Gastrocnemius medialis (tissue), 4 donors: Measurements from ENCODE around the gene COL23A1.
"Not testable (repeated sequence)": the region's sequence is repeated elsewhere in the genome, so short reads cannot be mapped to it uniquely, and the experiment has no call there.

Source experiments
- POLR2A ChIP-seq, 2 donors: fragments of 450-650 bp; IDR thresholded peaks; one replicate each; pipeline ENCODE4 v1.6.1; 2017; ENCODE audit warnings: antibody characterized with exemption in 2 of 2, mild to moderate bottlenecking in 2 of 2, moderate library complexity in 2 of 2
- TF ChIP-seq, protein P1 (sequence below), 5 experiments: fragments of 450-650 bp in 3 of 5; fragments of 200-600 bp in 2 of 5; sonication (generic) in 2 of 5; IDR thresholded peaks in 4 of 5; conservative IDR thresholded peaks in 1 of 5; 1 replicate in 4 of 5; 2 replicates in 1 of 5; pipeline ENCODE4 v1.5.1; 2016 to 2019; ENCODE audit warnings: antibody characterized with exemption in 5 of 5, mild to moderate bottlenecking in 3 of 5, moderate library complexity in 3 of 5

DNA sequence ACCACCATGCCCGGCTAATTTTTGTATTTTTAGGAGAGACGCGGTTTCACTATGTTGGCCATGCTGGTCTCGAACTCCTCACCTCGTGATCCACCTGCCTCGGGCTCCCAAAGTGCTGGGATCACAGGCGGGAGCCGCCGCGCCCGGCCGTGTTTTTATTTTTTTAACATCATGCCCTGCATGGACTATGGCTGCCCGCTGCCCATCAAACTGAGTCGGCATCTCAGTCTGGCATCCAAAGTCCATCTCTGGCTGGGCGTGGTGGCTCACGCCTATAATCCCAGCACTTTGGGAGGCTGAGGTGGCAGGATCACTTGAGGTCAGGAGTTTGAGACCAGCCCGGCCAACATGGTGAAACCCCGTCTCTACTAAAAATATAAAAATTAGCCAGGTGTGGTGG lies 336.6 kb downstream of the COL23A1 start:
- TF ChIP-seq POLR2A (IDR thresholded peaks at IDR 0.05), result not testable (repeated sequence)
- TF ChIP-seq, protein P1, sequence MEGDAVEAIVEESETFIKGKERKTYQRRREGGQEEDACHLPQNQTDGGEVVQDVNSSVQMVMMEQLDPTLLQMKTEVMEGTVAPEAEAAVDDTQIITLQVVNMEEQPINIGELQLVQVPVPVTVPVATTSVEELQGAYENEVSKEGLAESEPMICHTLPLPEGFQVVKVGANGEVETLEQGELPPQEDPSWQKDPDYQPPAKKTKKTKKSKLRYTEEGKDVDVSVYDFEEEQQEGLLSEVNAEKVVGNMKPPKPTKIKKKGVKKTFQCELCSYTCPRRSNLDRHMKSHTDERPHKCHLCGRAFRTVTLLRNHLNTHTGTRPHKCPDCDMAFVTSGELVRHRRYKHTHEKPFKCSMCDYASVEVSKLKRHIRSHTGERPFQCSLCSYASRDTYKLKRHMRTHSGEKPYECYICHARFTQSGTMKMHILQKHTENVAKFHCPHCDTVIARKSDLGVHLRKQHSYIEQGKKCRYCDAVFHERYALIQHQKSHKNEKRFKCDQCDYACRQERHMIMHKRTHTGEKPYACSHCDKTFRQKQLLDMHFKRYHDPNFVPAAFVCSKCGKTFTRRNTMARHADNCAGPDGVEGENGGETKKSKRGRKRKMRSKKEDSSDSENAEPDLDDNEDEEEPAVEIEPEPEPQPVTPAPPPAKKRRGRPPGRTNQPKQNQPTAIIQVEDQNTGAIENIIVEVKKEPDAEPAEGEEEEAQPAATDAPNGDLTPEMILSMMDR (IDR thresholded peaks at IDR 0.05 in 4 of 5, conservative IDR thresholded peaks at IDR 0.05 in 1 of 5), result not testable (repeated sequence)
